HepG2 (cell line): ENCODE results near the gene DNM1. TPM values are rescaled to one million over a fixed set of nuclear protein-coding genes. Genes with fewer than 3 reads are reported as not detected.
A peak's percentile ranks its signal among the peaks of the same experiment; 100 is the strongest.

ENCODE experiments used
- ATAC-seq: fragments of 200-7000 bp; cut with Tn5 transposase; 3 replicates; pipeline ENCODE4 v1.9.1; 2020; ENCODE audit warnings: mild to moderate bottlenecking, moderate library complexity
- BruUV-seq: library from RNA; stranded (reverse); fragments of 400-500 nt; replicated peaks from 2 replicates; lab custom pipeline; 2021; lab: Mats Ljungman, UMichigan
- CTCF ChIA-PET: fragments of 300-600 bp; formaldehyde crosslinking; extraction: SDS; loops from one replicate; lab custom pipeline; 2021; ENCODE audit warnings: low total read pairs, inconsistent platforms, low intra/inter-chr PET ratio; lab: Yijun Ruan, JAX
- POLR2A ChIA-PET: fragments of 350-600 bp; sonication (Branson Sonifier 250); formaldehyde crosslinking; loops from one replicate; lab custom pipeline; 2020; ENCODE audit warnings: antibody characterized with exemption, inconsistent platforms; lab: Yijun Ruan, JAX
- DNase-seq: peaks from one replicate; pipeline ENCODE4 v3.0.0-alpha.2; 2015; ENCODE audit warnings: low spot score
- FAIRE-seq: peaks from 3 replicates; lab custom pipeline; 2011; peaks lifted over from hg19 to GRCh38; lab: Jason Lieb, UNC
- H2AFZ ChIP-seq: one replicate; pipeline ENCODE4 v1.6.1; 2011; ENCODE audit warnings: low read length, inconsistent platforms
- H3K27ac ChIP-seq: fragments of 300-600 bp; 3 replicates; pipeline ENCODE4 v1.8.0; 2011; ENCODE audit warnings: mixed run types, mild to moderate bottlenecking, mixed read lengths, low read length, inconsistent platforms; ENCODE audit not compliant: insufficient read depth; ENCODE audit errors: extremely low read length
- H3K27me3 ChIP-seq, 2 experiments: fragments of 200-600 bp in 1 of 2; 2 replicates in 1 of 2; 3 replicates in 1 of 2; pipeline versions ENCODE4 v1.6.0 to v1.8.0; 2011; ENCODE audit warnings: low read length in 2 of 2, mild to moderate bottlenecking in 2 of 2, moderate library complexity in 2 of 2, inconsistent platforms in 1 of 2; ENCODE audit not compliant: insufficient read depth in 2 of 2, control insufficient read depth in 1 of 2
- H3K36me3 ChIP-seq, 2 experiments: fragments of 200-600 bp in 1 of 2; replicated peaks in 1 of 2; 2 replicates in 1 of 2; 3 replicates in 1 of 2; pipeline versions ENCODE4 v1.5.1 to v1.8.0; 2011; ENCODE audit warnings: low read length in 2 of 2, inconsistent platforms in 1 of 2; ENCODE audit not compliant: insufficient read depth in 2 of 2, control insufficient read depth in 1 of 2
- H3K4me1 ChIP-seq: 2 replicates; pipeline ENCODE4 v1.5.1; 2012; ENCODE audit warnings: low read length, inconsistent platforms; ENCODE audit not compliant: insufficient read depth
- H3K4me2 ChIP-seq: 2 replicates; pipeline ENCODE4 v1.6.0; 2011; ENCODE audit warnings: low read depth, low read length, inconsistent platforms
- H3K4me3 ChIP-seq, 3 experiments: fragments of 200-600 bp in 1 of 3; sonication (generic), shearing (Covaris generic) in 1 of 3; replicated peaks in 1 of 3; 2 replicates each; pipeline ENCODE4 v1.5.1; 2011 to 2016; ENCODE audit warnings: low read length in 3 of 3, inconsistent platforms in 2 of 3, low read depth in 2 of 3, mild to moderate bottlenecking in 2 of 3, control low read depth in 1 of 3, mixed read lengths in 1 of 3; ENCODE audit not compliant: insufficient read depth in 1 of 3
- H3K79me2 ChIP-seq: one replicate; pipeline ENCODE4 v1.6.1; 2011; ENCODE audit warnings: low read length, inconsistent platforms; ENCODE audit not compliant: insufficient read depth
- H3K9ac ChIP-seq: 2 replicates; pipeline ENCODE4 v1.6.0; 2011; ENCODE audit warnings: mild to moderate bottlenecking, low read depth, low read length, inconsistent platforms; ENCODE audit not compliant: insufficient read depth
- H3K9me3 ChIP-seq: 2 replicates; pipeline ENCODE4 v1.5.1; 2012; ENCODE audit warnings: mild to moderate bottlenecking, low read length
- H4K20me1 ChIP-seq: 2 replicates; pipeline ENCODE4 v1.6.0; 2011; ENCODE audit warnings: inconsistent platforms, mild to moderate bottlenecking, low read length, moderate library complexity; ENCODE audit not compliant: insufficient read depth
- BCL6 ChIP-seq: IDR thresholded peaks from 2 replicates; pipeline ENCODE4 v1.6.1; 2016; ENCODE audit warnings: missing genetic modification reagents, missing compliant biosample characterization
- ELF3 ChIP-seq: IDR thresholded peaks from 2 replicates; pipeline ENCODE4 v1.6.1; 2016; ENCODE audit warnings: missing genetic modification reagents, missing compliant biosample characterization
- HHEX ChIP-seq: IDR thresholded peaks from 2 replicates; pipeline ENCODE4 v1.6.1; 2016; ENCODE audit warnings: control low read depth
- HNRNPLL ChIP-seq: fragments of 200-400 bp; formaldehyde crosslinking; IDR thresholded peaks from 2 replicates; pipeline ENCODE4 v1.6.1; 2017; ENCODE audit warnings: mild to moderate bottlenecking, low read depth, low read length; ENCODE audit not compliant: poor library complexity, severe bottlenecking
- RXRB ChIP-seq: IDR thresholded peaks from 2 replicates; pipeline ENCODE4 v1.6.1; 2016; ENCODE audit warnings: borderline replicate concordance, missing genetic modification reagents, missing compliant biosample characterization
- TOPORS ChIP-seq: sonication (generic); formaldehyde crosslinking; IDR thresholded peaks from 2 replicates; pipeline ENCODE4 v1.8.0; 2023; ENCODE audit warnings: mild to moderate bottlenecking, missing genetic modification reagents
- ZBED4 ChIP-seq: sonication (generic); formaldehyde crosslinking; IDR thresholded peaks from 2 replicates; pipeline ENCODE4 v1.4.0; 2020; ENCODE audit warnings: missing genetic modification reagents, borderline replicate concordance
- ZNF234 ChIP-seq: sonication (generic); formaldehyde crosslinking; conservative IDR thresholded peaks from 2 replicates; pipeline ENCODE4 v1.5.1; 2020; ENCODE audit warnings: mild to moderate bottlenecking, missing genetic modification reagents
- ZNF572 ChIP-seq: sonication (generic); formaldehyde crosslinking; IDR thresholded peaks from 2 replicates; pipeline ENCODE4 v1.5.1; 2020; ENCODE audit warnings: mild to moderate bottlenecking, missing genetic modification reagents
- WGBS: methylation state at CpG from one replicate; pipeline ENCODE4 v1.1.6; 2017; ENCODE audit warnings: low lambda C conversion rate; 5-methylcytosine and 5-hydroxymethylcytosine counted together
- in situ Hi-C: cut with HindIII; loops from 2 replicates; pipeline ENCODE4 v1.10.0; 2017; ENCODE audit warnings: low pct_unique_long_range_greater_than_20kb; ENCODE audit not compliant: extremely low pct_ligation_motif_present
- intact Hi-C: fragments of 100-400 bp; cut with micrococcal nuclease; formaldehyde crosslinking; loops from one replicate; pipeline ENCODE4 v1.10.0; 2022; ENCODE audit not compliant: unreplicated experiment
- polyA plus RNA-seq, 8 experiments: library from polyadenylated mRNA; depleted of rRNA in 3 of 8; stranded (reverse) in 7 of 8; unstranded in 1 of 8; fragments of >200 nt; fragmentation: Illumina TruSeq in 4 of 8; extraction: Trizol in 4 of 8; gene quantifications; 2 replicates each; pipeline versions ENCODE4 v1.2.1 to v1.2.3, GENCODE V29; 2011 to 2016; ENCODE audit warnings: low read depth in 4 of 8, missing spikeins in 1 of 8, mixed read lengths in 1 of 8; ENCODE audit not compliant: insufficient read depth in 1 of 8
- total RNA-seq, 5 experiments: library from RNA; depleted of rRNA; stranded (reverse); fragments of >200 nt; fragmentation: Illumina TruSeq; extraction: Trizol; gene quantifications; 2 replicates each; pipeline ENCODE4 v1.2.3, GENCODE V29; 2016; ENCODE audit warnings: low read depth in 1 of 5
- TF ChIP-seq, protein P1 (sequence below): sonication (generic); formaldehyde crosslinking; IDR thresholded peaks from 2 replicates; pipeline ENCODE4 v1.5.0; 2020; ENCODE audit warnings: mild to moderate bottlenecking, missing genetic modification reagents

The DNM1 gene
- total and polyA plus RNA-seq, 2 of the 13 experiments (the other 11 are each of a cell fraction or from before 2014, with no cell fraction given), result 0.13 to 0.58 TPM

GRCh38 chr9:128296340-128297220 is 93.4 kb downstream of the DNM1 start (continued):
- TF ChIP-seq ZBED4 (CRISPR knock-in tag) (no peak), TOPORS (CRISPR knock-in tag) (no peak), ZNF572 (CRISPR knock-in tag) (no peak), ZNF234 (CRISPR knock-in tag) (no peak), HNRNPLL (no peak)

DNA sequence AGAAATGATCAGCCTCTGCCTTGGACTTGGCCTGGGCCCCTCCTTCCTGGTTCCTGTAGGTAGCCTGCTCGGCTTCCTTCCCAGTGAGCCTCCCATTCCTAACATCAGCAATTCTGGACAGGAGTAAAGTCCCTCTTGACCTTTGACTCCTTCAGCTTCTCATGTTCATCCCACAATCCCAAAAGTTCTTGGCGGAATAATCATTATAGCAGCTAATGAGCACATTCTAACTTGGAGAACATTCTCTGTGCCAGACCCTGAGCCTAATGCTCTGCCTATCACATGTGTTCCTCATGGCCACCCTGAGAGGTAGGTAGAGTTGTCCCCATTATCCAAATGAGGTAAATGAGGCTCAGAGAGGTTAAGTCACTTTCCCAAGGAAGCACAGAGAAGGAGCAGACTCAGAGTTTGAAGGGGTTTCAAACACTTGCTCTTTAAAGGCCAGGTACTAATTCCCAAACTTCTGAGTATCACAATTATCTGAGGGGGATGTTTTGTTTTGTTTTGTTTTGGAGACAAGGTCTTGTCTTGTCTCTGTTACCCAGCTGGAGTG is 94.1 kb downstream of the DNM1 start:
- peak overlapping the region; percentile 71 for H3K27ac ChIP-seq
- no TSS peak for BruUV-seq
- FAIRE-seq, result no peak
- 0 out of 2 replicates have a peak, but pooled peaks have one; percentile 30 for TF ChIP-seq RXRB (CRISPR knock-in tag)
- TF ChIP-seq BCL6 (CRISPR knock-in tag), result peak; percentile 21; the same call in 1 of the 2 replicates
- TF ChIP-seq, protein P1, sequence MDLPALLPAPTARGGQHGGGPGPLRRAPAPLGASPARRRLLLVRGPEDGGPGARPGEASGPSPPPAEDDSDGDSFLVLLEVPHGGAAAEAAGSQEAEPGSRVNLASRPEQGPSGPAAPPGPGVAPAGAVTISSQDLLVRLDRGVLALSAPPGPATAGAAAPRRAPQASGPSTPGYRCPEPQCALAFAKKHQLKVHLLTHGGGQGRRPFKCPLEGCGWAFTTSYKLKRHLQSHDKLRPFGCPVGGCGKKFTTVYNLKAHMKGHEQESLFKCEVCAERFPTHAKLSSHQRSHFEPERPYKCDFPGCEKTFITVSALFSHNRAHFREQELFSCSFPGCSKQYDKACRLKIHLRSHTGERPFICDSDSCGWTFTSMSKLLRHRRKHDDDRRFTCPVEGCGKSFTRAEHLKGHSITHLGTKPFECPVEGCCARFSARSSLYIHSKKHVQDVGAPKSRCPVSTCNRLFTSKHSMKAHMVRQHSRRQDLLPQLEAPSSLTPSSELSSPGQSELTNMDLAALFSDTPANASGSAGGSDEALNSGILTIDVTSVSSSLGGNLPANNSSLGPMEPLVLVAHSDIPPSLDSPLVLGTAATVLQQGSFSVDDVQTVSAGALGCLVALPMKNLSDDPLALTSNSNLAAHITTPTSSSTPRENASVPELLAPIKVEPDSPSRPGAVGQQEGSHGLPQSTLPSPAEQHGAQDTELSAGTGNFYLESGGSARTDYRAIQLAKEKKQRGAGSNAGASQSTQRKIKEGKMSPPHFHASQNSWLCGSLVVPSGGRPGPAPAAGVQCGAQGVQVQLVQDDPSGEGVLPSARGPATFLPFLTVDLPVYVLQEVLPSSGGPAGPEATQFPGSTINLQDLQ (CRISPR knock-in tag), result no peak
- peak; percentile 36; the same call in 1 of the 2 replicates for TF ChIP-seq ELF3 (CRISPR knock-in tag)
- no peak for TF ChIP-seq HHEX (CRISPR knock-in tag)

More for the DNA sequence above, 94.1 kb downstream of the DNM1 start:
- ATAC-seq (no peak), DNase-seq (no peak)
- Histone ChIP-seq H3K9ac (peak overlapping the region; percentile 46), H2AFZ (no peak overlapping the region), H4K20me1 (no peaks in the 10 kb centered on the region), H3K79me2 (no peaks in the 10 kb centered on the region), H3K4me1 (peaks cover 36% of the 10 kb centered on the region), H3K27me3 (no peaks in the 10 kb centered on the region; a peak in 1 of 5 replicates), H3K9me3 (no peaks in the 10 kb centered on the region), H3K36me3 (no peaks in the 10 kb centered on the region), H3K4me2 (peak overlapping the region; percentile 85), H3K4me3 (peak overlapping the region in 1 of 3 experiments; percentile 69; a peak in 1 of 6 replicates)
- in situ Hi-C loops (loop anchor here (5.0 kb wide), 2 partner anchors 45 to 115 kb away; partner anchors contain the start of gene SLC27A4), intact Hi-C loops (loop anchor here (2.0 to 5.0 kb wide), 2 partner anchors 26 to 115 kb away; partner anchors contain the start of genes COQ4 and TRUB2)
- WGBS, result 75% methylated on average over 1 of the region's 2 CpGs
- ChIA-PET CTCF (interaction anchor here (3.1 kb wide), 1 partner anchor 44 kb away, joined by 29 read pairs; the partner anchor contains the start of gene SLC27A4), POLR2A (interaction anchor here (1.1 to 2.8 kb wide), 5 partner anchors 9 to 74 kb away, joined by 3 to 34 read pairs (median 12); partner anchors contain the start of genes GOLGA2, SWI5 and URM1)
